ENCODE results near the gene NTS. TPM values are rescaled to one million over a fixed set of nuclear protein-coding genes. Genes with fewer than 3 reads are reported as not detected.

The NTS gene
- total RNA-seq, 1 donor from 2014 or later, result not detected

DNA sequence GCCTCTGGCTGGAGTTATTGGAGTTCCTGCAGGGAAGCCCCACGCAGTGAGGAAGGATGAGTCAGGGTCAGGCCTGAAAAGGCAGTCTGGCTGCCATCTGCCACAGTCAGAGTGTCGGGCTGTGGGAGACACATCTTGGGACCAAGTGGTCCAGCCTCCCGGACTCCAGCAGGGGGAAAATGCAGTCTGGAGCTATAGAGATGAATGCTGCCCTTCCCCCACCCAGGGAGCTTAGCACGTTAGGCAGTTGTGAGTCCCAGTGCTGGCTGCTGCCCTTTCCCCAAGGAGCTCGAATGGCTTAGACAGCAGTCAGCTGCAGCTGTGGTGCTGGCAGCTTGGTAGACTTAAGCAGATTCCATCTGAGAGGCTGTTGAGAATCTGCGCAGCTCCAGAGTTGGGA is 8.2 kb upstream of the NTS start:
- no peak overlapping the region for H3K4me3 ChIP-seq (ENCODE audit: low read depth, low read length)
- TF ChIP-seq, protein P1, sequence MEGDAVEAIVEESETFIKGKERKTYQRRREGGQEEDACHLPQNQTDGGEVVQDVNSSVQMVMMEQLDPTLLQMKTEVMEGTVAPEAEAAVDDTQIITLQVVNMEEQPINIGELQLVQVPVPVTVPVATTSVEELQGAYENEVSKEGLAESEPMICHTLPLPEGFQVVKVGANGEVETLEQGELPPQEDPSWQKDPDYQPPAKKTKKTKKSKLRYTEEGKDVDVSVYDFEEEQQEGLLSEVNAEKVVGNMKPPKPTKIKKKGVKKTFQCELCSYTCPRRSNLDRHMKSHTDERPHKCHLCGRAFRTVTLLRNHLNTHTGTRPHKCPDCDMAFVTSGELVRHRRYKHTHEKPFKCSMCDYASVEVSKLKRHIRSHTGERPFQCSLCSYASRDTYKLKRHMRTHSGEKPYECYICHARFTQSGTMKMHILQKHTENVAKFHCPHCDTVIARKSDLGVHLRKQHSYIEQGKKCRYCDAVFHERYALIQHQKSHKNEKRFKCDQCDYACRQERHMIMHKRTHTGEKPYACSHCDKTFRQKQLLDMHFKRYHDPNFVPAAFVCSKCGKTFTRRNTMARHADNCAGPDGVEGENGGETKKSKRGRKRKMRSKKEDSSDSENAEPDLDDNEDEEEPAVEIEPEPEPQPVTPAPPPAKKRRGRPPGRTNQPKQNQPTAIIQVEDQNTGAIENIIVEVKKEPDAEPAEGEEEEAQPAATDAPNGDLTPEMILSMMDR (conservative IDR thresholded peaks at IDR 0.05; ENCODE audit: low read depth, low read length), result no peak
- DNase-seq (ENCODE audit: low read depth), result no peak

GRCh38 chr12:85866986-85867776 is 6.9 kb upstream of the NTS start:
- H3K4me3 ChIP-seq (ENCODE audit: low read depth, low read length), result no peak overlapping the region
- TF ChIP-seq, protein P1 (conservative IDR thresholded peaks at IDR 0.05; ENCODE audit: low read depth, low read length), result peak; percentile 84
- peak; percentile 7 for DNase-seq (ENCODE audit: low read depth)

- no peak overlapping the region for H3K4me3 ChIP-seq (ENCODE audit: low read depth, low read length)
- peak; percentile 31 for DNase-seq (ENCODE audit: low read depth)
- TF ChIP-seq, protein P1 (conservative IDR thresholded peaks at IDR 0.05; ENCODE audit: low read depth, low read length), result peak; percentile 79
Observed at GRCh38 chr12:85872497-85873091, 1.5 kb upstream of the NTS start.

- DNase-seq (ENCODE audit: low read depth), result no peak
- H3K4me3 ChIP-seq (ENCODE audit: low read depth, low read length), result no peak overlapping the region
- TF ChIP-seq, protein P1 (conservative IDR thresholded peaks at IDR 0.05; ENCODE audit: low read depth, low read length), result no peak
Observed at GRCh38 chr12:85877459-85877858, 3.4 kb downstream of the NTS start.

DNA sequence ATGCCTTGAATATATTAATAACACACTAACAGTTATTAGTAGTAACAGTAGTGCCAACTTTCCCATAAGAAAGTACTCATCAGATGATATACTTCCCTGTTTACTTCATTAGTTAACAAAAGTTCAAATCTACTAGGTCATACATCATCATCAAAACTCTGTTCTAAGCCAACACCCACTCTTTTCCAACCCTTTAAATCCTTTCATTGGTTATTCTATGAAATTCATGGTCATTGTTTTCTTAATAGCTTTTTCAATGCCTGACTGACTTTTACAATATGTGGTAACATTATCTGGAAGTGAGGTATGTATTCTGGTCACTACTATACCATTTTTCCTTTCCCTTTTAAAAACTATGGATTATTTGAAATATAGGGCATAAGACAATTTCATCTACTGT is 9.7 kb downstream of the NTS start:
- no peak overlapping the region for H3K4me3 ChIP-seq (ENCODE audit: low read depth, low read length)
- no peak for DNase-seq (ENCODE audit: low read depth)
- TF ChIP-seq, protein P1 (conservative IDR thresholded peaks at IDR 0.05; ENCODE audit: low read depth, low read length), result no peak

DNA sequence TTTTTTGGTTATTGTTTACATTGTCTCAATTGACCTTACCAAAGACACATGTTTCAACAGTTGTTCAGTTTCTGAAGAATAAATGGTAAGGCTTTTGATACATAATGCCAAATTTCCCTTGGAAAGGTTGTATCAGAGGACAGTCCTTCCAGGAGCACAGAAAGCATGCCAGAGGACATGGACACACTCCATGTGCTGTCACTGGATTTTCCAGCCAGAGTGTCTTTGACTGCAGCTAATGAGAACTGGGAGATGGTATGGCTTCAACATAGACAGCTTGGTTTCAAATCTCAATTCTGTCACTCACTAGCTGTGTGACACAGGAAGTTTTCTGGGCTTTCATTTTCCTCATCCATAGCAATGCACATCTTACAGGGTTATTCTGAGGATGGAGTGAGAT is 20.6 kb downstream of the NTS start:
- no peak overlapping the region for H3K4me3 ChIP-seq (ENCODE audit: low read depth, low read length)
- DNase-seq (ENCODE audit: low read depth), result no peak
- TF ChIP-seq, protein P1 (conservative IDR thresholded peaks at IDR 0.05; ENCODE audit: low read depth, low read length), result no peak

Data from epithelial cell of proximal tubule (primary cell).